OCI-LY3 (cell line): ENCODE measurements around the gene PRR16.
A peak's percentile ranks its signal among the peaks of the same experiment; 100 is the strongest.

Experiments
- H2AFZ ChIP-seq: fragments of 200-600, 300-600 bp; shearing (Covaris generic); 2 replicates; pipeline ENCODE4 v1.6.0; 2014; ENCODE audit warnings: antibody characterized with exemption, low read depth, low read length
- H3K27ac ChIP-seq: fragments of 200-600, 300-600 bp; sonication (generic); 2 replicates; pipeline ENCODE4 v1.5.1; 2014; ENCODE audit warnings: mild to moderate bottlenecking, low read length, moderate library complexity, mixed read lengths
- H3K27me3 ChIP-seq: fragments of 200-600, 300-600 bp; sonication (generic); 2 replicates; pipeline ENCODE4 v1.6.1; 2014; ENCODE audit warnings: low read depth, low read length, mixed read lengths
- H3K36me3 ChIP-seq: fragments of 200-600, 300-600 bp; sonication (generic); replicated peaks from 2 replicates; pipeline ENCODE3; 2014; ENCODE audit warnings: low read depth, low read length, mixed read lengths
- H3K4me1 ChIP-seq: fragments of 300-600, 200-600 bp; sonication (generic); 2 replicates; pipeline ENCODE4 v1.6.1; 2014; ENCODE audit warnings: low read length, mixed read lengths
- H3K4me2 ChIP-seq: fragments of 200-600, 300-600 bp; sonication (generic); 2 replicates; pipeline ENCODE4 v1.6.1; 2014; ENCODE audit warnings: low read length, mixed read lengths
- H3K4me3 ChIP-seq: fragments of 300-600, 200-600 bp; sonication (generic); 2 replicates; pipeline ENCODE4 v1.5.1; 2014; ENCODE audit warnings: antibody characterized with exemption, mild to moderate bottlenecking, low read length, moderate library complexity
- H3K79me2 ChIP-seq: fragments of 300-600, 200-600 bp; shearing (Covaris generic); 2 replicates; pipeline ENCODE4 v1.6.1; 2014; ENCODE audit warnings: mild to moderate bottlenecking, low read length, mixed read lengths
- H3K9ac ChIP-seq: fragments of 300-600, 200-600 bp; shearing (Covaris generic); 2 replicates; pipeline ENCODE4 v1.6.0; 2014; ENCODE audit warnings: mild to moderate bottlenecking, low read length, moderate library complexity
- H3K9me3 ChIP-seq: fragments of 200-600, 300-600 bp; shearing (Covaris generic); 2 replicates; pipeline ENCODE4 v1.6.1; 2014; ENCODE audit warnings: low read length, mixed read lengths; ENCODE audit not compliant: insufficient read depth
- H4K20me1 ChIP-seq: fragments of 200-600, 300-600 bp; sonication (generic); 2 replicates; pipeline ENCODE4 v1.6.1; 2016; ENCODE audit warnings: low read length, mixed read lengths; ENCODE audit not compliant: insufficient read depth
- EZH2phosphoT487 ChIP-seq: fragments of 200-600 bp; shearing (Covaris generic); IDR thresholded peaks from 2 replicates; pipeline ENCODE4 v1.6.1; 2018; ENCODE audit warnings: antibody characterized with exemption, mixed run types, low read depth
- TF ChIP-seq, protein P1 (sequence below): fragments of 200-600, 300-600 bp; sonication (generic); IDR thresholded peaks from 2 replicates; pipeline ENCODE4 v1.5.1; 2014; ENCODE audit warnings: antibody characterized with exemption, low read length, low read depth

PRR16 gene

DNA sequence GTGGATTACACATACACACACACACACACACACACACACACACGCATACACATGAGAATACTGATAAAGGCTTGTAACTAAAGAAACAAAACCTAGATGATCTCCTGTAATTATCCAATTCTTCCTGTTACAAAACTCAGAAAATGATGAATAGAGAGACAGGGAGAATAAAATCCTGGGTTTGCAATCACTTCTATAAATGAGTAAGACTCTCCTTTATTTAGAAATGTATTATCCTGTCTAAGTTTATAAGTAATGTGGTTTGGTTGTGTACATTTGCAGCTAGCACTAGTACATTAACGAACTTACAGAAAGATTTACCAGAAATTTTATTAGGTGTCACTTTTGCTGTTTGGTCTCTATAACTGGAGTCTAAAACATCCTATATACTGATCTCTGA, 2.8 kb upstream of the PRR16 start:
- H3K9ac ChIP-seq: no peak overlapping the region
- no peaks in the 10 kb centered on the region for H3K36me3 ChIP-seq
- H2AFZ ChIP-seq: no peak overlapping the region
- H3K4me1 ChIP-seq: peaks cover 16% of the 10 kb centered on the region
- TF ChIP-seq, protein P1, sequence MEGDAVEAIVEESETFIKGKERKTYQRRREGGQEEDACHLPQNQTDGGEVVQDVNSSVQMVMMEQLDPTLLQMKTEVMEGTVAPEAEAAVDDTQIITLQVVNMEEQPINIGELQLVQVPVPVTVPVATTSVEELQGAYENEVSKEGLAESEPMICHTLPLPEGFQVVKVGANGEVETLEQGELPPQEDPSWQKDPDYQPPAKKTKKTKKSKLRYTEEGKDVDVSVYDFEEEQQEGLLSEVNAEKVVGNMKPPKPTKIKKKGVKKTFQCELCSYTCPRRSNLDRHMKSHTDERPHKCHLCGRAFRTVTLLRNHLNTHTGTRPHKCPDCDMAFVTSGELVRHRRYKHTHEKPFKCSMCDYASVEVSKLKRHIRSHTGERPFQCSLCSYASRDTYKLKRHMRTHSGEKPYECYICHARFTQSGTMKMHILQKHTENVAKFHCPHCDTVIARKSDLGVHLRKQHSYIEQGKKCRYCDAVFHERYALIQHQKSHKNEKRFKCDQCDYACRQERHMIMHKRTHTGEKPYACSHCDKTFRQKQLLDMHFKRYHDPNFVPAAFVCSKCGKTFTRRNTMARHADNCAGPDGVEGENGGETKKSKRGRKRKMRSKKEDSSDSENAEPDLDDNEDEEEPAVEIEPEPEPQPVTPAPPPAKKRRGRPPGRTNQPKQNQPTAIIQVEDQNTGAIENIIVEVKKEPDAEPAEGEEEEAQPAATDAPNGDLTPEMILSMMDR: no peak
- no peak for TF ChIP-seq EZH2phosphoT487
- H3K27ac ChIP-seq: no peak overlapping the region
- H3K79me2 ChIP-seq: no peaks in the 10 kb centered on the region
- no peaks in the 10 kb centered on the region for H3K27me3 ChIP-seq
- no peak overlapping the region for H3K4me2 ChIP-seq
- H3K4me3 ChIP-seq: no peak overlapping the region
- no peaks in the 10 kb centered on the region for H3K9me3 ChIP-seq
- no peaks in the 10 kb centered on the region for H4K20me1 ChIP-seq

DNA sequence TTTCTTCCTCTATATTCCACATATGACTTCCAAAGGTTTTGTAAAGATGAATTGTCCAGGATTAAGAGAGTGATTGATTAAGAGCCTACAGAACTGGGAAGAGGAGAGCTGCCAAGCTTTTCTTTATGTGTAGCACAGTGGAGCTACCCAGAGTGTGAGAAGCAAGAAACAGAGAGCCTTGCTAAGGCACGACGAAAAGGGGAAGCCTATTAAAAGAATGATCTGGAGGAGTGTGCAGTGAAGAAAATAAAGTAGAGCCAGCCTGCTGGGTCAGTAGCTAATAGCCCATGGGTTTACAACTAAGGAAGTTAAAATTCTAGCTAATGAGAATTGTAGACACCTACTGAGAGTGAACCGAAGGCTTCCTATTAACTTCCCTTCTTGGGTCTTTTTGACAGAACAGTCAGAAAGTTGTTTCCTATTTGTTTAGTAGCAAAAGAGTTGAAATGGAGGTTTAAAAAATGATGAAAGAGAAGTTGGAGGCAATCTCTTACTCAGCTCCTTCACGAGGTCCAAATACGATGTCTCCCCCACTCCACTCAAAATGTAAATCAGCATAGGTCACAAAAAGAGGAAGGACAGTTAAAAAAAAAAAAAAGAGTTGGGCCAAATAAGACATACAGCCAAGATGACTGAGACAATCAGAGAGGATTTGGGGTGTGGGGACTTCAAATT, 957 bp upstream of the PRR16 start:
- peaks cover 24% of the 10 kb centered on the region for H3K4me1 ChIP-seq
- H3K27ac ChIP-seq: 0 out of 2 replicates have a peak overlapping the region, but pooled peaks have one; percentile 10
- H2AFZ ChIP-seq: peak overlapping the region; percentile 82
- peak overlapping the region; percentile 58 for H3K4me3 ChIP-seq
- H3K27me3 ChIP-seq: no peaks in the 10 kb centered on the region
- H3K9ac ChIP-seq: peak overlapping the region; percentile 6; the same call in 1 of the 2 replicates
- H3K79me2 ChIP-seq: no peaks in the 10 kb centered on the region
- H3K9me3 ChIP-seq: no peaks in the 10 kb centered on the region
- no peaks in the 10 kb centered on the region for H3K36me3 ChIP-seq
- H3K4me2 ChIP-seq: peak overlapping the region; percentile 70
- H4K20me1 ChIP-seq: no peaks in the 10 kb centered on the region
- TF ChIP-seq, protein P1: no peak
- TF ChIP-seq EZH2phosphoT487: no peak

DNA sequence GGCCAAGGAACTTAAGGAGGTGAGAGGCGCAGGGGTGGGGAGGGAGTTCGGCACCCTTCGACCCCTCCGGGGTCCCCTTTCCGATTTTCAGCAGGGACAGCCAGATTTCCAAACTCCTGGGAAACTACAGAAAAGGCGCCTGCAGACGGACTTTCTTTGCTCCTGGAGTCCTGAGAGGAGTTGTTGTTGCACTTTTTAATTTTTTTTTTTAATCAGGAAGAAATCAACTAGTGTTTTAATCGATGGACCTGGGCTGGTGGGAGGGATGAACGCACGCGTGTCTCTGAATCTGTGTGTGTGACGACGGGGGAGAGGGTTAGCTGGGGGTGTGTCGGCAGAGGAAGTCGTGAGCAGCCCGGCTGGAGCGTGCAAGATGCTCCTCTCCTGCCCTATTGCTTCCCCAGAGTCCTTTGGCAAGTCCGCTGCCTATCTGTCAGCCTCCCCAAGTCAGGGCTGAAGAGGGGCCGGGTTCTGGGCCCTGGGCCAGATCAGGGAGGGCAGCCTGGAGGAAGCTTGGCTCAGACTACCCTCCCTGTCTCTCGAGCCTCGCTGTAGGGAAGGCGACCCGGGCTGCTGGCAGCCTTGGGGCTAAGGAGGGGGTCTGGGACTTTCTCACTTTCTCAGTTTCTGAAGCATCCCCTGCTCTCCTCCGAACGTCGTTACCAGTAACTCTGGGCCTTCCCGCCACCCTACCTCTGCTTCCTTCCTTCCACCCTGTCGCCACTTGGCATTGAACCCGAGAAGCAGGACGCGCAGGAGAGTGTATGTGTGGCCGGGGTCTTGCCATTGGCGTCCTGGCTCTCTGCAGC, 731 bp downstream of the PRR16 start:
- H3K27ac ChIP-seq: no peak overlapping the region
- TF ChIP-seq, protein P1: no peak
- no peak for TF ChIP-seq EZH2phosphoT487
- H2AFZ ChIP-seq: no peak overlapping the region
- H3K9me3 ChIP-seq: no peaks in the 10 kb centered on the region
- no peaks in the 10 kb centered on the region for H3K27me3 ChIP-seq
- H3K79me2 ChIP-seq: no peaks in the 10 kb centered on the region
- H3K4me1 ChIP-seq: peaks cover 24% of the 10 kb centered on the region
- H3K4me3 ChIP-seq: no peak overlapping the region
- H3K36me3 ChIP-seq: no peaks in the 10 kb centered on the region
- H4K20me1 ChIP-seq: no peaks in the 10 kb centered on the region
- no peak overlapping the region for H3K9ac ChIP-seq
- no peak overlapping the region for H3K4me2 ChIP-seq

DNA sequence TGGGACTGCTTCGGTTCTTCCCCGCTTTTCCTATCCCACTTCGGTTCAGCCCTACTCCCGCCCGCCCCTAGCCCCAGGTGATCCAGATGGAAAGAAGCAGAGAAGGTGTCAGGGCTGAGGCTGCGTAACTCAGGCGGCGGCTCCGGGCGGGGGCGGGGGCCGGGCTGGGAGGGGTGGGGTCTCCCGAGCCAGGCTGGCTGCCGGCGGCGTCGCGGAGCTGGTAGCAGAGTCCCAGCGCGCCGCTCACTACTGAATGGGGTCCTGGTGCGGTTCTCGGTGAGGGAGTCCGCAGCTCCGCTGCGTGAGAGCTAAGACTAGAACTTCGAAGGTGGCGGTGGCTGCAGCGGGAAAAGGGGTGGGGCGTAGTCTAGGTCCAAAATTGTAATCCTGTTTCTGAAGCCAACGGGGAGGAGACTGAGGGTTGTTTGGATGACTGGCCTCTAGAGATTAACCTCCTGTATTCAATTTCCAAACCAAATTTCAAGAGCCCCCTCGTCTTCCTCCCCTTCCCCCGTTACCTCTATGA, 1.4 kb downstream of the PRR16 start:
- no peak overlapping the region for H3K9ac ChIP-seq
- H3K27me3 ChIP-seq: no peaks in the 10 kb centered on the region
- no peaks in the 10 kb centered on the region for H3K79me2 ChIP-seq
- H3K27ac ChIP-seq: no peak overlapping the region
- H3K4me3 ChIP-seq: no peak overlapping the region
- H3K9me3 ChIP-seq: no peaks in the 10 kb centered on the region
- H3K4me2 ChIP-seq: no peak overlapping the region
- H2AFZ ChIP-seq: no peak overlapping the region
- H3K36me3 ChIP-seq: no peaks in the 10 kb centered on the region
- TF ChIP-seq, protein P1: no peak
- no peak for TF ChIP-seq EZH2phosphoT487
- no peaks in the 10 kb centered on the region for H4K20me1 ChIP-seq
- peaks cover 24% of the 10 kb centered on the region for H3K4me1 ChIP-seq
